Psoas muscle (tissue), 8 donors: ENCODE data around the gene ANXA2R. TPM values are rescaled to one million over a fixed set of nuclear protein-coding genes. Genes with fewer than 3 reads are reported as not detected.
A peak's percentile ranks its signal among the peaks of the same experiment; 100 is the strongest.
"Not testable (repeated sequence)": the region's sequence is repeated elsewhere in the genome, so short reads cannot be mapped to it uniquely, and the experiment has no call there.

Source experiments
- ATAC-seq, 4 donors: fragments of 200-7000 bp; cut with Tn5 transposase; one replicate each; pipeline ENCODE4 v1.9.1; 2020; ENCODE audit warnings: moderate library complexity in 3 of 4, mild to moderate bottlenecking in 2 of 4
- DNase-seq, 2 donors: peaks; one replicate each; pipeline ENCODE4 v3.0.0-alpha.2; 2020
- H3K27ac ChIP-seq: fragments of 200-600 bp; one replicate; pipeline ENCODE4 v1.8.0; 2022
- H3K27me3 ChIP-seq, 3 donors: fragments of 200-600 bp in 1 of 3; one replicate each; pipeline versions ENCODE4 v1.6.1 to v1.8.0; 2013 to 2022; ENCODE audit warnings: low read length in 2 of 3, mild to moderate bottlenecking in 2 of 3, moderate library complexity in 1 of 3; ENCODE audit not compliant: insufficient read depth in 3 of 3
- H3K36me3 ChIP-seq, 2 donors: fragments of 200-600 bp in 1 of 2; one replicate each; pipeline versions ENCODE4 v1.6.1 to v1.8.0; 2013 to 2022; ENCODE audit warnings: low read depth in 1 of 2, mild to moderate bottlenecking in 1 of 2, moderate library complexity in 1 of 2; ENCODE audit not compliant: insufficient read depth in 1 of 2
- H3K4me1 ChIP-seq: fragments of 200-600 bp; one replicate; pipeline ENCODE4 v1.8.0; 2022
- H3K4me3 ChIP-seq: fragments of 200-600 bp; one replicate; pipeline ENCODE4 v1.8.0; 2022; ENCODE audit warnings: mild to moderate bottlenecking
- H3K9me3 ChIP-seq: fragments of 200-600 bp; one replicate; pipeline ENCODE4 v1.8.0; 2022
- CTCF ChIP-seq: fragments of 200-600 bp; IDR thresholded peaks from one replicate; pipeline ENCODE4 v1.8.0; 2022; ENCODE audit warnings: antibody characterized with exemption
- WGBS, 3 donors: extraction: QIAGEN DNeasy Blood & Tissue Kit; methylation state at CpG; one replicate each; pipeline versions ENCODE4 v1.1.6 to v1.1.7; 2013; 5-methylcytosine and 5-hydroxymethylcytosine counted together
- intact Hi-C, 2 donors: fragments of 100-400 bp; cut with DNase I; formaldehyde crosslinking; loops; one replicate each; pipeline versions ENCODE4 v1.11.0 to v1.14.2; 2022
- polyA plus RNA-seq, 3 donors: library from polyadenylated mRNA; stranded (reverse); fragments of 200-250 nt; gene quantifications; one replicate each; pipeline ENCODE4 v1.2.3, GENCODE V29; 2013
- total RNA-seq, 4 donors: library from RNA; stranded (reverse); fragmentation: NEBNext Ultra II Directional in 2 of 4; extraction: Animal tissue kit (Norgen Biotek cat#: 25700) in 2 of 4; gene quantifications; one replicate each; pipeline versions ENCODE4 v1.2.1 to v1.2.4, GENCODE V29; 2021 to 2023
- donor health status: healthy with polysubstance abuse.
- donor health status: DM: no; HTN: no; CAD: no; lungs with moderate emphysema.
- donor health status: Bipolar disorder and iron deficiency.
- donor health status: healthy.
- donor health status: DM: yes; HTN: yes; CAD: no.
- donor health status: DM: no; HTN: no; CAD: no.
- donor health status: DM: no; HTN: no; CAD: no.
- donor health status: DM: yes; HTN: yes; CAD: no.

ANXA2R gene
- total and polyA plus RNA-seq, 7 donors, result 0.46 to 2.7 (median 0.87) TPM

- Histone ChIP-seq H3K27ac (peak overlapping the region; percentile 100), H3K4me1 (peaks cover 19% of the 10 kb centered on the region), H3K27me3 (no peaks in the 10 kb centered on the region), H3K9me3 (no peaks in the 10 kb centered on the region), H3K4me3 (peak overlapping the region; percentile 94), H3K36me3 (peaks cover 0 to 14% of the 10 kb centered on the region in 2 donors)
- peak; percentile 53 to 66 (median 58) for ATAC-seq
- no peak for TF ChIP-seq CTCF
- peak; percentile 78 to 88 for DNase-seq
- 0% methylated on average over 59 to 75 of the region's 75 CpGs for WGBS, 3 donors
- intact Hi-C loops, result loop anchor here (1.0 to 2.0 kb wide), 4 partner anchors 24 to 71 kb away; partner anchors contain the start of gene ZNF131 (in 1 of the 2)
Measured at GRCh38 chr5:43065948-43066798, 26.1 kb upstream of the ANXA2R start.

- Histone ChIP-seq H3K4me1 (peaks cover 19% of the 10 kb centered on the region), H3K9me3 (no peaks in the 10 kb centered on the region), H3K36me3 (peaks cover 0 to 7% of the 10 kb centered on the region in 2 donors), H3K4me3 (peak overlapping the region; percentile 94), H3K27ac (peak overlapping the region; percentile 100), H3K27me3 (no peaks in the 10 kb centered on the region)
- DNase-seq (no peak), ATAC-seq (peak in 1 of 4 donors; percentile 15)
- TF ChIP-seq CTCF, result no peak
- 0 to 2% (median 1%) methylated on average over 18 of the region's 18 CpGs for WGBS, 3 donors
- intact Hi-C loops, result loop anchor here in 1 of 2 donors (1.0 to 2.0 kb wide), 2 partner anchors 26 to 71 kb away; no protein-coding TSS in a partner anchor
Measured at GRCh38 chr5:43065387-43065947, 25.3 kb upstream of the ANXA2R start.

GRCh38 chr5:43063721-43064171 lies 23.6 kb upstream of the ANXA2R start:
- peak overlapping the region; percentile 94 for H3K4me3 ChIP-seq
- H3K27ac ChIP-seq, result peak overlapping the region; percentile 100
- TF ChIP-seq CTCF, result no peak
- 83 to 85% (median 84%) methylated on average over 12 of the region's 12 CpGs for WGBS, 3 donors
- H3K4me1 ChIP-seq, result peaks cover 9% of the 10 kb centered on the region
- no peaks in the 10 kb centered on the region for H3K27me3 ChIP-seq
- H3K9me3 ChIP-seq, result no peaks in the 10 kb centered on the region
- DNase-seq, result peak; percentile 37 to 59
- ATAC-seq, result no peak
- intact Hi-C loops, result loop anchor here (2.0 kb wide), 2 partner anchors 15 to 69 kb away; no protein-coding TSS in a partner anchor
- H3K36me3 ChIP-seq, result no peaks in the 10 kb centered on the region

- TF ChIP-seq CTCF, result no peak
- DNase-seq (no peak), ATAC-seq (no peak)
- 78 to 88% (median 82%) methylated on average over 5 of the region's 5 CpGs for WGBS, 3 donors
- no peaks in the 10 kb centered on the region for H3K4me1 ChIP-seq
- no peak overlapping the region for H3K4me3 ChIP-seq
- H3K27ac ChIP-seq, result no peak overlapping the region
- no peaks in the 10 kb centered on the region for H3K36me3 ChIP-seq
- H3K27me3 ChIP-seq, result no peaks in the 10 kb centered on the region
- no peaks in the 10 kb centered on the region for H3K9me3 ChIP-seq
- intact Hi-C loops, result loop anchor here in 1 of 2 donors (2.0 kb wide), 1 partner anchor 13 kb away; no protein-coding TSS in a partner anchor
Measured at GRCh38 chr5:43061352-43062075, 21.4 kb upstream of the ANXA2R start.

GRCh38 chr5:43060020-43060419 lies 19.9 kb upstream of the ANXA2R start:
- H3K9me3 ChIP-seq, DNase-seq, H3K4me3 ChIP-seq, intact Hi-C loops, H3K27ac ChIP-seq, H3K36me3 ChIP-seq, H3K27me3 ChIP-seq, H3K4me1 ChIP-seq, ATAC-seq: not testable (repeated sequence)
- 96 to 97% (median 97%) methylated on average over 2 of the region's 2 CpGs for WGBS, 3 donors

GRCh38 chr5:43055098-43055497 lies 15.0 kb upstream of the ANXA2R start:
- H3K4me1 ChIP-seq, H3K27me3 ChIP-seq, DNase-seq, H3K4me3 ChIP-seq, intact Hi-C loops, ATAC-seq, H3K9me3 ChIP-seq, H3K27ac ChIP-seq: not testable (repeated sequence)
- peaks cover 0 to 18% of the 10 kb centered on the region in 2 donors for H3K36me3 ChIP-seq
- WGBS, 3 donors, result 91 to 96% (median 96%) methylated on average over 2 of the region's 2 CpGs
